Ishikawa (cell line): ENCODE results near the gene EOMES.

ENCODE experiments used
- CEBPB ChIP-seq: IDR thresholded peaks from 2 replicates; pipeline ENCODE4 v1.6.1; 2012
- CREB1 ChIP-seq: IDR thresholded peaks from 2 replicates; pipeline ENCODE4 v1.6.1; 2012; ENCODE audit warnings: low read depth
- EGR1 ChIP-seq: IDR thresholded peaks from 2 replicates; pipeline ENCODE4 v1.6.1; 2012
- EP300 ChIP-seq: IDR thresholded peaks from 2 replicates; pipeline ENCODE4 v1.6.1; 2012; ENCODE audit warnings: borderline replicate concordance
- FOXM1 ChIP-seq: IDR thresholded peaks from 2 replicates; pipeline ENCODE4 v1.6.1; 2012; ENCODE audit warnings: low read depth, borderline replicate concordance
- NFIC ChIP-seq: IDR thresholded peaks from 2 replicates; pipeline ENCODE4 v1.6.1; 2012
- RAD21 ChIP-seq: IDR thresholded peaks from 2 replicates; pipeline ENCODE4 v1.6.1; 2012; ENCODE audit warnings: low read depth
- TAF1 ChIP-seq: IDR thresholded peaks from 2 replicates; pipeline ENCODE4 v1.6.1; 2012; ENCODE audit warnings: low read depth, mild to moderate bottlenecking
- TCF12 ChIP-seq: IDR thresholded peaks from 2 replicates; pipeline ENCODE4 v1.6.1; 2012; ENCODE audit warnings: low read depth
- TEAD4 ChIP-seq: IDR thresholded peaks from 2 replicates; pipeline ENCODE4 v1.6.1; 2012
- YY1 ChIP-seq: IDR thresholded peaks from 2 replicates; pipeline ENCODE4 v1.6.1; 2012; ENCODE audit warnings: low read depth
- ZBTB7A ChIP-seq: IDR thresholded peaks from 2 replicates; pipeline ENCODE4 v1.6.1; 2012; ENCODE audit warnings: low read depth
- TF ChIP-seq, protein P1 (sequence below): IDR thresholded peaks from 2 replicates; pipeline ENCODE4 v1.6.1; 2012
- TF ChIP-seq, protein P2 (sequence below): IDR thresholded peaks from 2 replicates; pipeline ENCODE4 v1.6.1; 2012; ENCODE audit warnings: low read depth, mild to moderate bottlenecking
- TF ChIP-seq, protein P3 (sequence below): IDR thresholded peaks from 2 replicates; pipeline ENCODE4 v1.6.1; 2012

The EOMES gene

DNA sequence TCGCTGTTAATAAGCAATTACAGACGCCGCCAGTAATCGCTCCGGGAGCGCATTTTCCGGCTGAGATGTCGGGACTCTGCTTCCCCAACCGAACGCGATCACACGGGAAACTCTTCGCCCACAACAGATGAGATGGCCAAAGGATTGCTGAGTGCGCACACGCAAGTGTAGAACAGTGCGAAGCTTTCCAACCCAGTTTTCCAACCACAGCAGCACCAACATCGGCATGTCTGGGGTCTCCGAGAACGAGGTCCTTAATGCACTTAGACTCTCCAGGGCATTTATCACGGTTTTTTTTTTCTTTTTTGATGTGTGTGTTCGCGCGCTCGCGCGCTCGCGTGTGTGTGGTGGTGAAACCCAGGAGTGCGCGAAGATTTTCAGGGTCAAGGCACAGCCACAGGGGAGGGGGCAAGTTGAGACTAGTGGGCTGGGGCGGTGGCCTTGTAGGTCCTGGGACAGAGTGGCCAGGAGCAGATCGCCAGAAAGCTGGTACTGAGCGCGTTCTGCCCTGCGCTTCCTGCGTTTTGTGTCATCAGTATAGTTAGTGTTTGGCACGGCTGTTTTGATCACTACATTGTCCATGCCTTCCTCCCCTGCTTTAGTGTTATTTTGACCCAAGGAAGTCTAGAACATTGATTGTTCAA is 1.8 kb upstream of the EOMES start:
- TF ChIP-seq, protein P1, sequence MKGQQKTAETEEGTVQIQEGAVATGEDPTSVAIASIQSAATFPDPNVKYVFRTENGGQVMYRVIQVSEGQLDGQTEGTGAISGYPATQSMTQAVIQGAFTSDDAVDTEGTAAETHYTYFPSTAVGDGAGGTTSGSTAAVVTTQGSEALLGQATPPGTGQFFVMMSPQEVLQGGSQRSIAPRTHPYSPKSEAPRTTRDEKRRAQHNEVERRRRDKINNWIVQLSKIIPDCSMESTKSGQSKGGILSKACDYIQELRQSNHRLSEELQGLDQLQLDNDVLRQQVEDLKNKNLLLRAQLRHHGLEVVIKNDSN: no peak
- TF ChIP-seq EP300 (no peak), NFIC (no peak), YY1 (no peak), FOXM1 (no peak), ZBTB7A (no peak), EGR1 (no peak), TEAD4 (no peak), RAD21 (no peak), CEBPB (no peak)
- TF ChIP-seq, protein P2, sequence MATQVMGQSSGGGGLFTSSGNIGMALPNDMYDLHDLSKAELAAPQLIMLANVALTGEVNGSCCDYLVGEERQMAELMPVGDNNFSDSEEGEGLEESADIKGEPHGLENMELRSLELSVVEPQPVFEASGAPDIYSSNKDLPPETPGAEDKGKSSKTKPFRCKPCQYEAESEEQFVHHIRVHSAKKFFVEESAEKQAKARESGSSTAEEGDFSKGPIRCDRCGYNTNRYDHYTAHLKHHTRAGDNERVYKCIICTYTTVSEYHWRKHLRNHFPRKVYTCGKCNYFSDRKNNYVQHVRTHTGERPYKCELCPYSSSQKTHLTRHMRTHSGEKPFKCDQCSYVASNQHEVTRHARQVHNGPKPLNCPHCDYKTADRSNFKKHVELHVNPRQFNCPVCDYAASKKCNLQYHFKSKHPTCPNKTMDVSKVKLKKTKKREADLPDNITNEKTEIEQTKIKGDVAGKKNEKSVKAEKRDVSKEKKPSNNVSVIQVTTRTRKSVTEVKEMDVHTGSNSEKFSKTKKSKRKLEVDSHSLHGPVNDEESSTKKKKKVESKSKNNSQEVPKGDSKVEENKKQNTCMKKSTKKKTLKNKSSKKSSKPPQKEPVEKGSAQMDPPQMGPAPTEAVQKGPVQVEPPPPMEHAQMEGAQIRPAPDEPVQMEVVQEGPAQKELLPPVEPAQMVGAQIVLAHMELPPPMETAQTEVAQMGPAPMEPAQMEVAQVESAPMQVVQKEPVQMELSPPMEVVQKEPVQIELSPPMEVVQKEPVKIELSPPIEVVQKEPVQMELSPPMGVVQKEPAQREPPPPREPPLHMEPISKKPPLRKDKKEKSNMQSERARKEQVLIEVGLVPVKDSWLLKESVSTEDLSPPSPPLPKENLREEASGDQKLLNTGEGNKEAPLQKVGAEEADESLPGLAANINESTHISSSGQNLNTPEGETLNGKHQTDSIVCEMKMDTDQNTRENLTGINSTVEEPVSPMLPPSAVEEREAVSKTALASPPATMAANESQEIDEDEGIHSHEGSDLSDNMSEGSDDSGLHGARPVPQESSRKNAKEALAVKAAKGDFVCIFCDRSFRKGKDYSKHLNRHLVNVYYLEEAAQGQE: no peak

DNA sequence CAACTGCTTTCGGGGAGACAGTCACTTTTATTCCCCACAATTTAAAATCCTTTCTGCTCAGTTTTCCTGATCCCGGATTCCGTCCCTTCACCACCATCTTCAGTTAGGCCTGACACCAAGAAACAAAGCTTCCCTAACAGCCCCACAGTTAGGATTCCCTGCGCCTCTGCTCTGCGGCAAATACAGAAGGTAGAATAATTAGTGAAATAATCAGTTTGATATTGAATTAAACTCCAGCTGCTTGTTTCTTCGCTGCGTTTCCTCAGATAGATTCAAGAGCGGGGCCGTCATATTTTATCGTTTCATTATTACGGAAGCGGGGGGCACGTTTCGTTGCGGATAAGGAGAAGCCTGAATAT is 1.3 kb upstream of the EOMES start:
- TF ChIP-seq YY1 (no peak), ZBTB7A (no peak), TAF1 (no peak), RAD21 (no peak), TCF12 (no peak), CREB1 (no peak), CEBPB (no peak), NFIC (no peak)
- TF ChIP-seq, protein P3, sequence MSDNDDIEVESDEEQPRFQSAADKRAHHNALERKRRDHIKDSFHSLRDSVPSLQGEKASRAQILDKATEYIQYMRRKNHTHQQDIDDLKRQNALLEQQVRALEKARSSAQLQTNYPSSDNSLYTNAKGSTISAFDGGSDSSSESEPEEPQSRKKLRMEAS: no peak
- TF ChIP-seq, protein P1: no peak

DNA sequence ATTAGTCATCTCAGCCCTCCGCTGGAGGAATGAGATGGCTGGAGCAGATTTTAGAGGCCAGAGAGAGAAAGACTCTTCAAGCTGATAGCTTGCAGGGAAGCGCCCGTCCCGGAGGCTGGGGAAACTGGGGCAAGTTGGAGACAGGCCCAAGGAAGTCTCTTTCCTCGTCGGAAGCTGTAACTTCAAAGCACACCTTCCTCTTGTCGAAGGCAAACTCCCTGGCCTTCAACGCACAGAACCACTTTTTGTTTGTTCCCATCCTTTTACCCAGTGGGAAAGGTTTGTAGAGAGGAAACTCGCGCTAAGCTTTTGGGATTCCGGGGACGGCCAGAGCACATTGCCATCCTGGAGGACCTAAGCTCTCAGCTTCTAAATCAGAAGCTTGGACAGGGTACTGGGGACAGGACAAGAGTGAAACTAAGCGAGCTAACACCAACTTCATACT is 900 bp upstream of the EOMES start:
- TF ChIP-seq EGR1: no peak
- TF ChIP-seq TAF1: no peak
- TF ChIP-seq TCF12: no peak
- TF ChIP-seq YY1: no peak
- TF ChIP-seq, protein P3: no peak
- TF ChIP-seq, protein P1: no peak
- TF ChIP-seq RAD21: no peak
- TF ChIP-seq ZBTB7A: no peak
- no peak for TF ChIP-seq FOXM1

DNA sequence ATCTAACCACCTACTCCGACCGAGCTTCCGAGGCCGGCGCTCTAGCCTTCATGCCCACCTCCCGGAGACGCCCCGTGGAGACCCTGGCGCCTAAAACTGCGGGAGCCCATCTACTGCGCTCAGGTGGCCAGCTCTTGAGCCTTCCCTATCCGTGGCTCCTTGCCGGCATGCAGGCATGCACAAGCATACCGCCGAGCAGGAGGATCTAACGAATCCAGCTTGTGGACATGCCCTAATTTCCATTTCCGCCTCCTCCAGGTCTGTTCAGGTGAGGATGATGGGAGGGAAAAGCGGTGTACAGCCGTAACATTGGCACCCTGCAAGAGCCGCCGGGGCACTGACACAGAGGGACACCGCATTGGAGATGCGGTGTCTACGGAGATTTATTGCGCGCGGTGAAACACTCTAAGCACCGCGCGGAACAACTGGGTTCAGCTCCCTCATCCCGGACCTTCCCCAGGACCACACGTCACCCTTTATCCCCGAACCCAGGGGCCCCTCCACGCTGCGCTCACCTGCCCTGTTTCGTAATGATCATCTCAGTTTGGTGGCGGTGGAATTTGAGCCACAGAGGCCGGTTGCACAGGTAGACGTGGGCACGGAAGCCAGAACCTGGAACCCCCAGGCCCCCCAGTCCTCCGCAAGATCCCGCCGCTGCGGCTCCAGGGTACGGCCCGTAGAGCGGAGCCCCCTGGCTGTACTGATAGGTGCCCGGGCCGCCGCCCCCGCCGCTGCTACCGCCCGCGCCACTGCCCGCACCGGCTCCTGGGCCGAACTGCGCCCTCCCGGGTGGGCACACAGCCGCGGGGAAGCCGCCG is 1.0 kb downstream of the EOMES start:
- TF ChIP-seq CREB1: no peak
- 0 out of 2 replicates have a peak, but pooled peaks have one; percentile 46 for TF ChIP-seq ZBTB7A
- 0 out of 2 replicates have a peak, but pooled peaks have one; percentile 13 for TF ChIP-seq CEBPB
- TF ChIP-seq TEAD4: 0 out of 2 replicates have a peak, but pooled peaks have one; percentile 17
- TF ChIP-seq YY1: no peak
- TF ChIP-seq, protein P3: peak; percentile 65

DNA sequence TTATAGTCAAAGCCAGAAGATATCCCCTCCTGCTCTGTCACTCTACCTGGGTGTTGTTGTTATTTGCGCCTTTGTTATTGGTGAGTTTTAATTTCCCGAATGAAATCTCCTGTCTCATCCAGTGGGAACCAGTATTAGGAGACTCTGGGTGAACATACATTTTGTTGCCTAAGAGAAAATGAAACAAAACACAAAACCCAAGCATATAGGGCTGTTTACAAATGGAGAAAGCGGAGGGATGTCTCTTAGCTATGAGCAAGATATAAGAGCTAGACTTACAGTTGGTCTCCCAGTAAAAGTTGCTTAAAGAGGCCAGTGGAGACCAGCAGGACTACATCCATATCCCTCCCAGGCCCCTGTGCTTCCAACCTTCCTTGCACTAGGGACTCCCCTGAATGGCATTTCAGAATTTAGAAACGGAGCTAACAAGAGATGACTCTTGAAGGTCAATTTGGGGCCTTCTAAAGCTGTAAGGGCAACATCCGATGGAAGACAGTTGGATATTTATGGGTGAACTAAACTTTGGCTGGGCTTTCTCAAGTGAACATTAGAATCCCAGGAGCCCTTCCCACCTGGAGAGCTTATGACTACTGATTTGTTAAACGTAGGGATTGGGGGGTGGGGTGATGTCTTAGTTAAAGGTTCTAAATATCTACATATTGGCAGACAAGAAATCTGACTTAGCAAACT is 2.7 kb downstream of the EOMES start:
- TF ChIP-seq, protein P1: no peak
- TF ChIP-seq RAD21 (no peak), TCF12 (no peak), TAF1 (no peak), ZBTB7A (no peak), NFIC (no peak), EP300 (no peak), TEAD4 (no peak), EGR1 (no peak), YY1 (no peak), CREB1 (no peak), CEBPB (no peak), FOXM1 (no peak)
- TF ChIP-seq, protein P3: no peak
- TF ChIP-seq, protein P2: no peak
